ENCODE results near the gene VSTM4.
A peak's percentile ranks its signal among the peaks of the same experiment; 100 is the strongest.

VSTM4 gene

GRCh38 chr10:49120911-49121310 is 5.6 kb upstream of the VSTM4 start:
- H3K36me3 ChIP-seq, result no peaks in the 10 kb centered on the region
- peaks cover 0 to under 1% (median under 1%) of the 10 kb centered on the region in 4 donors for H3K4me1 ChIP-seq
- no peak overlapping the region for H3K4me3 ChIP-seq
- no peak overlapping the region for H3K27ac ChIP-seq
- intact Hi-C loops (cut with DNase I; ENCODE audit: low total_unique reads), result no loop called here
- no peaks in the 10 kb centered on the region for H3K27me3 ChIP-seq
- no peak for DNase-seq
- no peak for TF ChIP-seq CTCF (IDR thresholded peaks at IDR 0.05)
- no peaks in the 10 kb centered on the region for H3K9me3 ChIP-seq

GRCh38 chr10:49119746-49120145 is 4.4 kb upstream of the VSTM4 start:
- DNase-seq, result no peak
- Histone ChIP-seq H3K27me3 (no peaks in the 10 kb centered on the region), H3K9me3 (no peaks in the 10 kb centered on the region), H3K4me3 (no peak overlapping the region), H3K36me3 (no peaks in the 10 kb centered on the region), H3K4me1 (peaks cover 0 to 6% (median 3%) of the 10 kb centered on the region in 4 donors), H3K27ac (no peak overlapping the region)
- TF ChIP-seq CTCF (IDR thresholded peaks at IDR 0.05), result no peak
- intact Hi-C loops (cut with DNase I; ENCODE audit: low total_unique reads), result loop anchor here (5.0 kb wide), 1 partner anchor 42 kb away; no protein-coding TSS in a partner anchor

GRCh38 chr10:49118430-49119074 is 3.2 kb upstream of the VSTM4 start:
- DNase-seq, result no peak
- Histone ChIP-seq H3K4me1 (peaks cover 0 to 18% (median 9%) of the 10 kb centered on the region in 4 donors), H3K4me3 (no peak overlapping the region), H3K27ac (no peak overlapping the region), H3K27me3 (no peaks in the 10 kb centered on the region), H3K9me3 (no peaks in the 10 kb centered on the region), H3K36me3 (no peaks in the 10 kb centered on the region)
- intact Hi-C loops (cut with DNase I; ENCODE audit: low total_unique reads), result loop anchor here (5.0 kb wide), 1 partner anchor 41 kb away; no protein-coding TSS in a partner anchor
- no peak for TF ChIP-seq CTCF (IDR thresholded peaks at IDR 0.05)

- no peak overlapping the region for H3K27ac ChIP-seq
- H3K27me3 ChIP-seq, result no peaks in the 10 kb centered on the region
- no peak for TF ChIP-seq CTCF (IDR thresholded peaks at IDR 0.05)
- DNase-seq, result no peak
- peaks cover 0 to 28% (median 9%) of the 10 kb centered on the region in 4 donors for H3K4me1 ChIP-seq
- H3K9me3 ChIP-seq, result no peaks in the 10 kb centered on the region
- H3K36me3 ChIP-seq, result no peaks in the 10 kb centered on the region
- intact Hi-C loops (cut with DNase I; ENCODE audit: low total_unique reads), result loop anchor here (5.0 kb wide), 1 partner anchor 40 kb away; no protein-coding TSS in a partner anchor
- H3K4me3 ChIP-seq, result no peak overlapping the region
Measured at GRCh38 chr10:49117376-49118070, 2.2 kb upstream of the VSTM4 start.

- no peak for DNase-seq
- intact Hi-C loops (cut with DNase I; ENCODE audit: low total_unique reads), result loop anchor here (5.0 kb wide), 1 partner anchor 39 kb away; no protein-coding TSS in a partner anchor
- peak overlapping the region in 1 of 2 donors; percentile 66 for H3K27ac ChIP-seq
- H3K9me3 ChIP-seq, result no peaks in the 10 kb centered on the region
- no peaks in the 10 kb centered on the region for H3K36me3 ChIP-seq
- no peak for TF ChIP-seq CTCF (IDR thresholded peaks at IDR 0.05)
- H3K4me1 ChIP-seq, result peaks cover 0 to 35% (median 15%) of the 10 kb centered on the region in 4 donors
- H3K27me3 ChIP-seq, result no peaks in the 10 kb centered on the region
- H3K4me3 ChIP-seq, result no peak overlapping the region
Measured at GRCh38 chr10:49116509-49117375, 1.4 kb upstream of the VSTM4 start.

All from tibial artery (tissue), 4 donors.